Mucosa of rectum (tissue), 2 donors: ENCODE data around the gene IER3IP1.
A peak's percentile ranks its signal among the peaks of the same experiment; 100 is the strongest.
"Not testable (repeated sequence)": the region's sequence is repeated elsewhere in the genome, so short reads cannot be mapped to it uniquely, and the experiment has no call there.

ENCODE experiments used
- H3K27ac ChIP-seq, 2 donors: one replicate each; pipeline ENCODE4 v1.7.0; 2013; ENCODE audit warnings: inconsistent platforms in 2 of 2, low read depth in 2 of 2, low read length in 2 of 2
- H3K27me3 ChIP-seq, 2 donors: one replicate each; pipeline ENCODE4 v1.7.0; 2013; ENCODE audit warnings: low read length in 2 of 2; ENCODE audit not compliant: control insufficient read depth in 2 of 2, insufficient read depth in 2 of 2
- H3K36me3 ChIP-seq, 2 donors: one replicate each; pipeline ENCODE4 v1.7.0; 2013; ENCODE audit warnings: low read length in 2 of 2; ENCODE audit not compliant: control insufficient read depth in 2 of 2, insufficient read depth in 2 of 2
- H3K4me1 ChIP-seq, 2 donors: one replicate each; pipeline ENCODE4 v1.7.0; 2013; ENCODE audit warnings: low read length in 2 of 2, mild to moderate bottlenecking in 1 of 2; ENCODE audit not compliant: control insufficient read depth in 2 of 2, insufficient read depth in 2 of 2
- H3K4me3 ChIP-seq, 2 donors: one replicate each; pipeline ENCODE4 v1.7.0; 2013; ENCODE audit warnings: low read length in 2 of 2
- H3K9ac ChIP-seq, 2 donors: one replicate each; pipeline ENCODE4 v1.7.0; 2013; ENCODE audit warnings: low read length in 2 of 2, low read depth in 1 of 2, mild to moderate bottlenecking in 1 of 2
- H3K9me3 ChIP-seq, 2 donors: one replicate each; pipeline ENCODE4 v1.7.0; 2013; ENCODE audit warnings: low read length in 2 of 2; ENCODE audit not compliant: control insufficient read depth in 2 of 2
- donor health status: healthy.
- donor health status: Normal muscosa, but diverticular disease.

Gene IER3IP1

DNA sequence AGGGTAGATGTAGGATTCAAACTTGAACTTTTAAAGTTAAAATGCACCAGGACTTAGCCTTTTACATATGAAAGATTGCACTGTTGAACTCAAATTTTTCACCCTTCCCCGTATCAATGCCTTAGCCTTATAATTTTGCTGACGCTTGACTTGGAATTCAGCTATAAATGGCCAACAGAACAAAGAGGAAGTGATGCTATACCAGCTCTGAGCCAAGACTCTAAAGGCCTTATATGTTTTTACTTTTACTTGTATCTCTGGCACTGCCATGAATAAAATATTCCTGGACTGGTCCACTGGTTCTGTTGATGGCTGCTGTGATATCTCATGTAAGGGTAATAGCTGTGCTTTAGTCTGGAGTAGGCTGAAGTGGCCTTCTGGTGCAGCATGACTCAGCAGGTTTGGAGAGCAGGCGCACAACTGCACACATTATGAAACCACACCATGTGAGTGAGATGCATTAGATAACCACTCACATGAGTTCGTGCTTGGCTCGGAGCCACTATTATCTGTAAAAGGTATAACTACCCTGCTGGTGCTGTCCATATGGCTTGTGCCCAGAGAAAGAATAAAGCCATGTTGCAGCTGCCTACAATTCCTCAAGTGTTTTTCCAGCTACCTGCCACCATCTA, 8.4 kb upstream of the IER3IP1 start:
- H3K9me3 ChIP-seq = no peaks in the 10 kb centered on the region
- no peaks in the 10 kb centered on the region for H3K4me1 ChIP-seq
- H3K27ac ChIP-seq = no peak overlapping the region
- no peaks in the 10 kb centered on the region for H3K27me3 ChIP-seq
- H3K9ac ChIP-seq = no peak overlapping the region
- H3K36me3 ChIP-seq = no peaks in the 10 kb centered on the region
- H3K4me3 ChIP-seq = no peak overlapping the region

DNA sequence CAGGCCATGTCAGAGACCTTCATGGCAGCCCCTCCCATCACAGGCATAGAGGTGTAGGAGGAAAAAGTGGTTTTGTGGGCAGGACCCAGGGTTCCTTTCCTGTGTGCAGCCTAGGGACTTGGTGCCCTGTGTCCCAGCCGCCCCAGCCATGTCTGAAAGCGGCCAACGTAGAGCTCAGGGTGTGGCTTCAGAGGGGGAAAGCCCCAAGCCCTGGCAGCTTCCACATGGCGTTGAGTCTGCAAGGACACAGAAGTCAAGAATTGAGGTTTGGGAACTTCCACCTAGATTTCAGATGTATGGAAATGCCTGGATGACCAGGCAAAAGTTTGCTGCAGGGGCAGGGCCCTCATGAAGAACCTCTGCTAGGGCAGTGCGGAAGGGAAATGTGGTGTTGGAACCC, 6.0 kb upstream of the IER3IP1 start:
- not testable (repeated sequence) for H3K9me3 ChIP-seq, H3K4me3 ChIP-seq, H3K4me1 ChIP-seq, H3K9ac ChIP-seq, H3K27ac ChIP-seq, H3K36me3 ChIP-seq, H3K27me3 ChIP-seq

DNA sequence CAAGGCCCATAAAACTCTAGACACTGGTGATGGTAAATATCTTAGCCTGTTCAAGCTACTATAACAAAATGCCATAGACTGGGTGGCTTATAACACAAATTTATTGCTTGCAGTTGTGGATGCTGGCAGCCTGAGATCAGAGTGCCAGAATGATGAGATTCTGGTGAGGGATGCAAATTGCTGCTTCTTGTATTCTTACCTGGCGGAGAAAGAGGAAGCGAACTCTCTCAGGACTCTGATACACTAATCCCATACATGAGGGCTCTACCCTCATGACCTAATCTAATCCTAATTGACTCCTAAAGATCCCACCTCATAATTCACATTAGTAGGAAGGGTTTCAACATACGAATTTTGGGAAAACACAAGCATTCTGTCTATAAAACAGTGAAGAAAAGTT, 4.6 kb upstream of the IER3IP1 start:
- no peak overlapping the region for H3K9ac ChIP-seq
- H3K9me3 ChIP-seq = no peaks in the 10 kb centered on the region
- no peak overlapping the region for H3K27ac ChIP-seq
- no peaks in the 10 kb centered on the region for H3K4me1 ChIP-seq
- H3K36me3 ChIP-seq = no peaks in the 10 kb centered on the region
- no peaks in the 10 kb centered on the region for H3K27me3 ChIP-seq
- no peak overlapping the region for H3K4me3 ChIP-seq

DNA sequence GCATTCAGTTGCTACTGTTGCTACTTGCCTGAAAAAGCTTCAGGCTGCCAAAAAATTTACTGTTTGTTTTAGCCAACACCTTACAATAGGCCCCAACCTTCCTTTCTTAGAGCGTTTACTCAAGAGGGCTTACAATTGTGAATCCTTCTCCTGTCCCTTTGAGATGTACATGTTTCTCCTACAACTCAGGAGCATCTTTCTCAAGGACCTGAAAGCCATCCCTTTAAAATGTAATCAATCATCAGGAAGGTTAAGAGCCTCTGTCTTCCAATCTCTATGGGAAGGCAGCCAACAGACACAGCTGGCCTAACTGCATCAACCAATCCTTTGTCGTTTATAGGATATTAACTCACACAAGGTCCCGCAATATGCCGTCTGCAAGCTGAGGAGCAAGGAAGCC, 3.4 kb upstream of the IER3IP1 start:
- Histone ChIP-seq H3K4me1 (peaks cover 0 to 7% of the 10 kb centered on the region in 2 donors), H3K27me3 (no peaks in the 10 kb centered on the region), H3K9me3 (no peaks in the 10 kb centered on the region), H3K4me3 (no peak overlapping the region), H3K27ac (no peak overlapping the region), H3K9ac (no peak overlapping the region), H3K36me3 (no peaks in the 10 kb centered on the region)

DNA sequence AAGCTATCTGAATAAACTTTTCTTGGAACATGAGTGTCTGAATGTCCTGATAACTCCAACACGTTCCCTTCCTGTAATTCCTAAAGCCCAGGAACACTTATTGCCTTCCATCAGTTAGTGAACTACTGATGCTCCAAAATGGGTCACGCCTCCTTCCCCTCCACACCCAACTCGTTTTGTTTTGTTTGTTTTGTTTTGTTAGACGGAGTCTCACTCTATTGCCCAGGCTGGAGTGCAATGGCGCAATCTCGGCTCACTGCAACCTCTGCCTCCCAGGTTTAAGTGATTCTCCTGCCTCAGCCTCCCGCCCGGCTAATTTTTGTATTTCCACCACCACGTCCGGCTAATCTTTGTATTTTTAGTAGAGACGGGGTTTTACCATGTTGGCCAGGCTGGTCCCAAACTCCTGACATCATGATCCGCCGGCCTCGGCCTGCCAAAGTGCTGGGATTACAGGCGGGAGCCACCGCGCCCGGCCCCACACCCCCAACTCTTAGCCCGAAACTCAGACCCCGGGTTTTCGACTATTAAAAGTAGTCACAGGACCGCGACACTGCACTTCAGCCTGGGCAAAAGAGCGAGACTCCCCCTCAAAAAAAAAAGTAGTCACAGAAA, 774 bp downstream of the IER3IP1 start:
- Histone ChIP-seq H3K4me3 (peak overlapping the region; percentile 82 to 92), H3K9me3 (no peaks in the 10 kb centered on the region), H3K4me1 (peaks cover 0 to 16% of the 10 kb centered on the region in 2 donors), H3K9ac (peak overlapping the region; percentile 79 to 89), H3K36me3 (no peaks in the 10 kb centered on the region), H3K27me3 (no peaks in the 10 kb centered on the region), H3K27ac (peak overlapping the region; percentile 76 to 80)

DNA sequence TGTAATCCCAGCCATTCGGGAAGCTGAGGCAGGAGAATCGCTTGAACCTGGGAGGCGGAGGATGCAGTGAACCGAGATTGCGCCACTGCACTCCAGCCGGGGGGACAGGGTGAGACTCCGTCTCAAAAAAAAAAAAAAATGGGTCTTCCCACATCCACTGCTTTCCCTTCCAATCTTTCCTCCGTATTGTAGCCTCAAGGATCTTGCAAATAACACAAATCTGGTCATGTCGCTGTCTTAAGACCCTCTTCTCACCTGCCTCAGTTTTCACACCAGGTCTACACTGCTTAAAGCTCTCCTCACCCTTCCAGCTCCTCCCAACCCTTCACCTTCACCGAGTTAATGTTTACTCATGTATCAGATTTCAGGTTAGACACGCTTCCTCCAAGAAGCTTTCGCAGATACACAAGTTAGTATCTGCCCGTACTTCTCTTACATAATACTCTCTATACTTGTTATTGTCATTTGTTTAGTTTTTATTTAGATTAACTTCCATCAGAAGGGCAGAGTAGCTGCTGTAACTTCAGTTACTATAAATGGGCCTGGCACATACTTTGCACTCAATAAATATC, 1.5 kb downstream of the IER3IP1 start:
- Histone ChIP-seq H3K4me3 (peak overlapping the region; percentile 82 to 92), H3K27me3 (no peaks in the 10 kb centered on the region), H3K27ac (no peak overlapping the region), H3K4me1 (peaks cover 0 to 16% of the 10 kb centered on the region in 2 donors), H3K9me3 (no peaks in the 10 kb centered on the region), H3K9ac (no peak overlapping the region), H3K36me3 (no peaks in the 10 kb centered on the region)

DNA sequence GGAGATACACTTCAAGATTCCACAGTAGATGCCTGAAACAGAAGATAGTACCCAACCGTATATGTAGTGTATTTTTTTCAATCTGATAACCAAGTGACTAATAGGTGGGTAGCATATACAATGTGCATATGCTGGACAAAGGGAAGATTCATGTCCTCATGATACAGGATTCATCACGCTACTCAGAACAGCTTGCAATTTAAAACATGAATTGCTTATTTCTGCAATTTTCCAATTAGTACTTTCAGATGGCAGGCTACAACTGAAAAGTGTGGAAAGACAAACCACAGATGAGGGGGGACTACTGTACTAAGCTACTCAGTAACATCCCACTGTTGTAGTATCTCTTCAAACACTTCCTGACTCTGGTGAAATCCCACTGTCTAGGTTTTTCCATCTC, 3.7 kb downstream of the IER3IP1 start:
- H3K36me3 ChIP-seq = no peaks in the 10 kb centered on the region
- H3K27ac ChIP-seq = no peak overlapping the region
- no peak overlapping the region for H3K9ac ChIP-seq
- H3K4me1 ChIP-seq = peaks cover 0 to 16% of the 10 kb centered on the region in 2 donors
- H3K4me3 ChIP-seq = no peak overlapping the region
- no peaks in the 10 kb centered on the region for H3K27me3 ChIP-seq
- H3K9me3 ChIP-seq = no peaks in the 10 kb centered on the region

DNA sequence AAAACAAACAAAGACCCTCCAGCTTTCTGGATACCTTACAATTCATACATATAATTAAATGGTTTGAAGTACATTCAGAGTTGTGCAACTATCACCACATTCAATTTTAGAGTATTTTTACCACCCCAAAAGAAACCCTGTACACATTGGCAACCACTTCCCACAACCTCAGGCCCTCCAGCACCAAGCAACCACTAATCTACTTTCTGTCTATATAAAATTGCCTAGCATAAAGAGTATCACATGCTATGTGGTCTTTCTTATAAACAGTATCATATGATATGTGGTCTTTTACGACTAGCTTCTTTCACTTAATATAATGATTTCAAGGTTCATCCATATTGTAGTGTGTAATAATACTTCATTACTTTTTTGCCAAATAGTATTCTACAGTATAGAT, 7.3 kb downstream of the IER3IP1 start:
- H3K9me3 ChIP-seq = no peaks in the 10 kb centered on the region

DNA sequence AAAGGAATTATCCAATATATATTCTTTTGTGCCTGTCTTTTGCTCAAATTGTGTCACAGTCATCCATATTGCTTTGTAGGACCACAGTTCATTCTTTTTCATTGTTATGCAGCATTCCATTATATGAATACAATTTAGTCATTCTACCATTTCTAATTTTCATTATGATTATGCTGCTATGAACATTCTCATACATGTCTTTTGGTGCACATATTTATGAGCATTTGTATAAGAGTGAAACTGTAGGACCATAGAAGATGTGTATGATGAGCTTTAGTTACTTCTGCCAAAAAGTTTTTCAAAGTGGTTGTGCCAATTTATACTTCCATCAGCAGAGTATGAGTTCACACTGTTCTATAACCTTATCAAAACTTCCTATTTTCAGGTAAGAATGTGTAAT, 7.7 kb downstream of the IER3IP1 start:
- Histone ChIP-seq H3K9me3 (no peaks in the 10 kb centered on the region), H3K36me3 (no peaks in the 10 kb centered on the region), H3K9ac (no peak overlapping the region), H3K4me3 (no peak overlapping the region), H3K4me1 (peaks cover 0 to 3% of the 10 kb centered on the region in 2 donors), H3K27me3 (no peaks in the 10 kb centered on the region), H3K27ac (no peak overlapping the region)

More for the DNA sequence above, 7.3 kb downstream of the IER3IP1 start:
- Histone ChIP-seq H3K36me3 (no peaks in the 10 kb centered on the region), H3K4me1 (peaks cover 0 to 5% of the 10 kb centered on the region in 2 donors), H3K9ac (no peak overlapping the region), H3K27ac (no peak overlapping the region), H3K4me3 (no peak overlapping the region), H3K27me3 (no peaks in the 10 kb centered on the region)

DNA sequence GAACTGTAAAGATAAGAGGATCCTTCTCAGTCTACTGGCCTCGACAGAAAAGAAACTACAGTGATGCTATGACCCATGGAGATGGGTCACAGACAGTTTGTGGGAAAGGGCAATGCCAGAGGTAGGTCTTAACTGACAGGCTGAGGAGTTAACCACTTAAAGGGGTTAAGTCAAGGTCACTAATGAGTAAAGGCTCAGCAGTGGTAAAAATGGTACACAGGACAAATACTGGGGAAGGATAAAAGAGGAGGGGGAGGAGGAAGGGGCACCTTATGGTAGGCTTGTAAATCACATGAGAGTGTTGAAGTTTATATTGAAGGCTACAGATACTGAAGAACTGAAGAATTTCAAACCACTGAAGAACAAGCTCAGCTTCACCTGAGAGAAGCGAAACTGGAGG, 9.9 kb downstream of the IER3IP1 start:
- Histone ChIP-seq H3K9me3 (no peaks in the 10 kb centered on the region), H3K27ac (no peak overlapping the region), H3K4me3 (no peak overlapping the region), H3K36me3 (no peaks in the 10 kb centered on the region), H3K9ac (no peak overlapping the region), H3K4me1 (no peaks in the 10 kb centered on the region), H3K27me3 (no peaks in the 10 kb centered on the region)
